ENCODE measurements around the gene MCC. TPM values are rescaled to one million over a fixed set of nuclear protein-coding genes. Genes with fewer than 3 reads are reported as not detected.

The MCC gene
- total RNA-seq, 4 donors from 2014 or later = 5.1 to 22.3 (median 13.0) TPM

DNA sequence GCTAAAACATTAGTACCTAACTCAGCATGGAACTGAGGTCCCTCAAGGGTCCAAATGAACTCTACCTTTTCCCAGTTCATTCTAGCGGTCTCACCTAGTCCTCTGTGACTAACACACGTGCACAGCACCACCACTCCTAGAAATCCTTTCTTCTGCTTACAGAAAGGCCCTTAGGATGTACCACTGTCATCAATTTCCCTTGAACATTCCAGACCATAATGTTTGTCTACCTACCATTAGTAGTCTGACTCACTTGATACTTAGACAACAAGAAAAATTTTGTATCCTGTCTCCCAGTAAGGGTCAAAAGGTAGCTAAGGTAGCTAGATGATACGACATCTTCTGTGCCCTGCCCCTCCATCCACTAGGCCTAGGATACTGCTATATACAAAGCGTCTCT, 220.0 kb downstream of the MCC start:
- H3K9me3 ChIP-seq = no peaks in the 10 kb centered on the region
- no peaks in the 10 kb centered on the region for H3K27me3 ChIP-seq
- H3K36me3 ChIP-seq = no peaks in the 10 kb centered on the region
- H3K27ac ChIP-seq = no peak overlapping the region
- DNase-seq = no peak
- WGBS, 2 donors = 96 to 97% methylated on average over 4 of the region's 4 CpGs
- H3K4me1 ChIP-seq = no peaks in the 10 kb centered on the region
- no peak for TF ChIP-seq POLR2A (IDR thresholded peaks at IDR 0.05)
- TF ChIP-seq, protein P1, sequence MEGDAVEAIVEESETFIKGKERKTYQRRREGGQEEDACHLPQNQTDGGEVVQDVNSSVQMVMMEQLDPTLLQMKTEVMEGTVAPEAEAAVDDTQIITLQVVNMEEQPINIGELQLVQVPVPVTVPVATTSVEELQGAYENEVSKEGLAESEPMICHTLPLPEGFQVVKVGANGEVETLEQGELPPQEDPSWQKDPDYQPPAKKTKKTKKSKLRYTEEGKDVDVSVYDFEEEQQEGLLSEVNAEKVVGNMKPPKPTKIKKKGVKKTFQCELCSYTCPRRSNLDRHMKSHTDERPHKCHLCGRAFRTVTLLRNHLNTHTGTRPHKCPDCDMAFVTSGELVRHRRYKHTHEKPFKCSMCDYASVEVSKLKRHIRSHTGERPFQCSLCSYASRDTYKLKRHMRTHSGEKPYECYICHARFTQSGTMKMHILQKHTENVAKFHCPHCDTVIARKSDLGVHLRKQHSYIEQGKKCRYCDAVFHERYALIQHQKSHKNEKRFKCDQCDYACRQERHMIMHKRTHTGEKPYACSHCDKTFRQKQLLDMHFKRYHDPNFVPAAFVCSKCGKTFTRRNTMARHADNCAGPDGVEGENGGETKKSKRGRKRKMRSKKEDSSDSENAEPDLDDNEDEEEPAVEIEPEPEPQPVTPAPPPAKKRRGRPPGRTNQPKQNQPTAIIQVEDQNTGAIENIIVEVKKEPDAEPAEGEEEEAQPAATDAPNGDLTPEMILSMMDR (IDR thresholded peaks at IDR 0.05) = no peak
- intact Hi-C loops (cut with DNase I) = no loop called here
- no peak overlapping the region for H3K4me3 ChIP-seq (replicated peaks in 1 of 3)

DNA sequence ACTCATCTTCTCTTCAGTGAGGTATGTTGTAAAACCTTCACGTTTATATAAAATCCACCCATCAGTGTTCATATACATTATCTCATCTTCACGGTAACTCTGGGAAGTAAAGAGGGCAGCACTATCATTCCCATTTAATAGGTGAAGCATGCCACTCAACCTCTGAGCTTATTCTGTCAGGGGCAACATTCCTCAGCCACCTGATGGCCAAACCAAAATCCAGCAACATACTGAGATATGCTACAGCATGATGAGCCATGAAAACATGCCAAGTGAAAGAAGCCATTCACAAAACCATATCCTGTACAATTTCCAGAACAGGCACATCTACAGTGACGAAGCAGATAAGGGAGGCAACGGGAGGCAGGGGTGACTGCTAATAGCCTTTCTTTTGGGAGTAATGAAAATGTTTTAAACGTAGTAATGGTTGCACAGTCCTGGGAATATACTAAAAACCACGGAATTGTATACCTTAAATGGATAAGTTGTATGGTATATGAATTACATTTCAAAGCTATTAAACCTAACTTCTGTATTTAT, 220.8 kb downstream of the MCC start:
- H3K36me3 ChIP-seq = no peaks in the 10 kb centered on the region
- no peak overlapping the region for H3K4me3 ChIP-seq (replicated peaks in 1 of 3)
- no peaks in the 10 kb centered on the region for H3K9me3 ChIP-seq
- DNase-seq = no peak
- H3K27me3 ChIP-seq = no peaks in the 10 kb centered on the region
- no peak for TF ChIP-seq POLR2A (IDR thresholded peaks at IDR 0.05)
- TF ChIP-seq, protein P1 (IDR thresholded peaks at IDR 0.05) = no peak
- no peaks in the 10 kb centered on the region for H3K4me1 ChIP-seq
- WGBS, 2 donors = 85 to 94% methylated on average over 6 of the region's 6 CpGs
- intact Hi-C loops (cut with DNase I) = no loop called here
- no peak overlapping the region for H3K27ac ChIP-seq

DNA sequence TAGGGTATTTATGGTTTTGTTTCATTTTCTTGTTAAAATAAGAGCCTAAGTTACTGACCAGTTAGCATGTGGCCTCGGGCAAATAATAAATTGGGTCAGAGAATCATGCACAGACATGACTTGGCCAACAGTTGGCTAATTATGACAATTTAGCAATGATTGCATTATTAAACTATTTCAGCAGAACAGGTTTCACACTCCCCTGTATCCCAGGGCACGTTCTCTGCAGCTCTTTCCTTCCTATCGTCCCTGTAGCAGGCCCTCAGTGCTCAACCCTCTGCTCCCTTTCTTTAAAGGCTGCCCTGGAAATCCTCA, 221.4 kb downstream of the MCC start:
- no peak for DNase-seq
- 89 to 90% methylated on average over 3 of the region's 3 CpGs for WGBS, 2 donors
- TF ChIP-seq POLR2A (IDR thresholded peaks at IDR 0.05) = no peak
- TF ChIP-seq, protein P1 (IDR thresholded peaks at IDR 0.05) = no peak
- H3K36me3 ChIP-seq = no peaks in the 10 kb centered on the region
- intact Hi-C loops (cut with DNase I) = no loop called here
- H3K27ac ChIP-seq = no peak overlapping the region
- H3K4me3 ChIP-seq (replicated peaks in 1 of 3) = no peak overlapping the region
- no peaks in the 10 kb centered on the region for H3K4me1 ChIP-seq
- no peaks in the 10 kb centered on the region for H3K9me3 ChIP-seq
- no peaks in the 10 kb centered on the region for H3K27me3 ChIP-seq

DNA sequence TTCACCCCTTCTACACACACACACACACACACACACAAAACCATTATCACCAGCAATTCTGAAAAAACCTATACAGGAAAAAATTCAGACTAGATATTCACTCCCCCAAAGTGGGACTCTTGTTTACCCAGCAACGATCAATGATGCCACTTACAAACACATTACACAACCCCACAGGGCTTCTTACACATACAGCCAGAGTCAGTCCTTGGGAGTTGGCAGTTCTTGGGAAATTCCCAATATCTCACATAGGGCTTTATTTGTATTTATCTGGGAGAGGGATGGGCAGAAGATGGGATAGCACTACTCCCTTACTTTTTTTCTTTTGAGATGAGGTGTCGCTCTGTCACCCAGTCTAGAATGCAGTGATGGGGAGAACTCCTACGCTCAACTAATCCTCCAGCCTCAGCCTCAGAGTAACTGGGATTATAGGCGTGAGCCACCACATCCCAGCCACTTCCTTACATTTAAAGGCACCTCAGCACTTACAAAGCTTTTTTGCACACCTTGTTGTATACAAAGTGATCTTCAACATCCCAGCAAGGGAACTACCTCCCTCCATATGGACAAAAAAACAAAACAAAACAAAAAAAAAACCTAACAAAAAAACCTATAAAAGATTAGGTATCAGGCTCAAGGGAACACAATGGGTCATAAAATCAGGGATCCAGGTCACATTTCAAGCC, 221.9 kb downstream of the MCC start:
- H3K4me1 ChIP-seq = no peaks in the 10 kb centered on the region
- TF ChIP-seq, protein P1 (IDR thresholded peaks at IDR 0.05) = no peak
- intact Hi-C loops (cut with DNase I) = no loop called here
- H3K27me3 ChIP-seq = no peaks in the 10 kb centered on the region
- H3K9me3 ChIP-seq = no peaks in the 10 kb centered on the region
- H3K27ac ChIP-seq = no peak overlapping the region
- no peaks in the 10 kb centered on the region for H3K36me3 ChIP-seq
- H3K4me3 ChIP-seq (replicated peaks in 1 of 3) = no peak overlapping the region
- DNase-seq = no peak
- 85 to 87% methylated on average over 4 of the region's 4 CpGs for WGBS, 2 donors

DNA sequence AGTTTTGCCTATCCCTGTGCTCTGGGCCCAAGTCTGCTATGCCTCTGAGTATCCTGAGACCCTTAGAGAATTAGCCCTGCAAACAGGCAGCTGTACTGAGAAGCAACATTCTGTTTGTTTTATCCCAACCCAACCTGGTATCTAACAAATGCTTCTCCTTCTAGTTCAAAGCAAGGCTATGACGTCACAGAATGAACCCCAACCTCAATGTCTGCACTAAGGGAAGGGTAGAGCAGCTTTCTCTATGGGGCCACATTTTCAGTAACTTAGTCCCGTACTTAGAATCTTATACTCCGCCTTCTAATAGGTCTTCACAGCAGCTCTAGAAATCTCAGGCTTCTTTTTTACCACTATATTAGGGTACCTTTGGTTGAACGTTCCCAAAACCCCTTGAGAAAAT, 223.1 kb downstream of the MCC start:
- H3K27ac ChIP-seq = no peak overlapping the region
- H3K9me3 ChIP-seq = no peaks in the 10 kb centered on the region
- TF ChIP-seq POLR2A (IDR thresholded peaks at IDR 0.05) = no peak
- TF ChIP-seq, protein P1 (IDR thresholded peaks at IDR 0.05) = no peak
- DNase-seq = no peak
- H3K4me3 ChIP-seq (replicated peaks in 1 of 3) = no peak overlapping the region
- no peaks in the 10 kb centered on the region for H3K4me1 ChIP-seq
- H3K27me3 ChIP-seq = no peaks in the 10 kb centered on the region
- WGBS, 2 donors = 89 to 90% methylated on average over 4 of the region's 4 CpGs
- no peaks in the 10 kb centered on the region for H3K36me3 ChIP-seq
- intact Hi-C loops (cut with DNase I) = no loop called here

All from thyroid gland (tissue), 4 donors.